ENCODE results near the gene CTBP2.

Gene CTBP2

DNA sequence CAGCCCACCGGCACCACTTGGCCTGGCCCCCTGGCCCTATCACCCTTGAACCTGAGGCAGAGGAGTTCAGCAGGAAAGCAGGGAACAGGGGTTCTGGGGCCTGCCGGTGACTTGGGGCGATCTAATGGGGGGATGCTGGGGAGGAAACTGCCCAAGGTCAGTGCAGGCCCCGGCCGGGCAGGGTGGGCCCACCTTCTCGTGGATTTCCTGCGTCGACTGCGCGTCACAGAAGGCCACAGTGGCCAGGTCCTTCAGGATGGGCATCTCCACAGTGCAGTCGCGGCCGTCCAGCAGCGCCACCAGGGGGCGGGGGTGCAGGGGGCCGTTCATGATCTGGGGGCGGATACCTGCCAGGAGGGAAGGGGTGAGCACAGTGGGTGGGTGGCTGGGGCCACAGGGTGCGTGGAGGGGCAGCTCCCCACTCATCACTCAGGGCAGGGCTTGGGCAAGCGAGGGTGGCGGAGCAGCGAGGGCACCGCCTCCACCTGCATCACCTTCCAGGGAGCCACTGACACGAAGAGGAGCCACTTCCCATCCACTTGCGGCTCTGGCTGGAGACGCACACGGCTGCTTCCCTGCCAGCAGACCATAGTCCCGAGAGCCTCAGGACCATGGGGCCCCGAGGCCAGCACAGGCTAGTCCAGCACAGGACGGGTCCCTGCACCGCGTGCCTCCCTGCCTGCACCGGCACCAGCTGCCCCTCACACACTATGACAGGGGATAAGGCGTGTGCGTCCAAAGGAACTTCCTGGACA, 157.0 kb downstream of the CTBP2 start:
- DNase-seq = no peak

GRCh38 chr10:125002423-125003145, 157.8 kb downstream of the CTBP2 start:
- DNase-seq = no peak

DNA sequence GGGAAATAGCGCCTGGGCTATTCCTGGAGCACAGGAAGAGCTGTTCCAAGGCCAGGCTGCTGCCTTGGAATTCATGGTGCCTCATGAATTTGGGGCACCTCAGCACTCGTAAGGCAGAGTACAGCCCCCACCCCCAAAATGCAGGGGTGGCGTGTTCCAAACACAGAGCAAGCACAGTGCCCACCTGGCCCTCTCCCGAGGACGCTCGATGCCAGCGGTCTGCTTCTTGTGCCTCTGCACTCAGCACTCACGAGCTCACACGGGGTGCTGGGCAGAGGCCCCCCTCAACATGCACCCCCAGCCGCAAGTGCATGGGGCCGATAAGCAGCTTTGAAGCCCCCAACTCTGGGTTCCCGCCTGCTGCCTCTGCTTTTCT, 158.3 kb downstream of the CTBP2 start:
- DNase-seq = no peak

DNA sequence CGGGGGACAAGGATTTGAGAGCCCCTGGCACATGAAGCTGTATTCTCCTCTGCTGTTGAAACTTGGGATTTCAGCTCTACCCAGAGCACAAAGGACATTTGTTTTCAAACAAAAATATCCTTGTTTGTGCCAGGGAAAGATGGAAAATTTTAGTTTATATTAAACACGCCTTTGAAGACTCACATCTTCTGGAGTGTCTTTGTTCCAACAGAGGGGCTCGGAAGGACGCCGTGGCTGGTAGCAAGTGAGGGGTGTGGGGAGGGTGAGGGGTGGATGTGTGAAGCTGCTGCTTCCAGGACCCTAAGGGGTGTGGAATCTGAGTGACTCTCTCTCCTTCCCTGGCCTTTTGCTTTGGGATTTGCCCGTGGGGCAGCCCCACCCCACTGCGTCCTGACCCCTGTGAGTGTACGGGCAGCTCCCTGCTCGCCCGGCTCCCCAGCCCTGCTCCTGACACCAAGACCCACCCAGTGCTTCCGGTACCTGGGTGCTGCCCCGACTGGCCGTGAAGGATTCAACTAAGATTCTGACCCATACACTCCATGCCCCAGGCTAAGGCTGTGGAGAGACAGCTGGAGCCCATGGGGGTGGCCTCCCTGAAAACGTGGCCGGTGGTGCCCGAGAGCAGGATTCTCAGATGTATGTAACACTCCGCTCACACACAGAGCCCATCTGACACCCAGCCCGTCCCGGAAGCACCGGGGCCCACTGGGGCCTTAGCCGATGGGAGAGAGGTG, 158.9 kb downstream of the CTBP2 start:
- no peak for DNase-seq

DNA sequence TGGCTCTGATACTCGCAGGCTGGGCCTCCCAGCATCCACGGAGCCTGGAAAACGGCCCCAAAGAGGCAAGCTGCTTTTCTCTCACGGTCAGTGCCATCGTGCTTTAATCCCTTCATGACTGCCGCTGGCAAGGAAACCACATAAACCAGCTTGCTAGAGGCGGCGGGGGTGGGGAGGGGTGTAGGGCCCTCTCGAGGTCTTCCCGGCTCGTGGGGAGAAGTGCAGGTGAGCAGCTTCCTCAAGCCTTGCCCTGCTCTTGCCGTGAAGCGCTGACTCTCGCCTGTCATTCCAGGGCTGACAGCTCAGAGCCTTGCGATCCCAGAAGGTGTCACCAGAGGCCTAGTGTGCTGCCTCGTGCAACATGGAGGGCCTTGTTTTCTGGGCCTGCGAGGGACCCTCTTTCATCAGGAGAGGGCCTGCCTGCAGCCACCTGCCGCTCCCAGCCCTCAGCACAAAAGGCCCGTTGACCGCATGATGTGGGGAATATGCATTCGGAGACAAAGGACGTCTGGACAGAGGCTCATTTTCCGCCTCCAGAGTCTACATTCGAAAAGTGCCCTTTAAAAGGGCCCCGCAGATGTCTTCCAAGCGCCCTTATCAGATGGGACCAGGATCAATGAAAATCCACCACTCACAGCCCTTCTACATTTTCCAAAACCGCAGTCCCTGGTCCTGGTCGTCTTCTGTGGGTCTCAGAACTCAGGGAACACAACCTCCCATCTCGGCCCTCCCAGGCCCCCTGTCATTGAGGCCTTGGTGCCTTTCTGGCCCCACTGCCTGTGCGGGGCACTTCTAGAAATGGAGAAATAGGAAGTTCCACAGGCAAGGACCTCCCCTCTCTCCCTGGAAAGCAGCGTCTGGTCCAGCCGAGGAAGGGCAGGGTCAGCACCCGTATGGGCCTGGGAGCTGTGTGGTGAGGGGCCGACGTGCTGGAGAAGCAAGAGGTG, 159.7 kb downstream of the CTBP2 start:
- DNase-seq = no peak

DNA sequence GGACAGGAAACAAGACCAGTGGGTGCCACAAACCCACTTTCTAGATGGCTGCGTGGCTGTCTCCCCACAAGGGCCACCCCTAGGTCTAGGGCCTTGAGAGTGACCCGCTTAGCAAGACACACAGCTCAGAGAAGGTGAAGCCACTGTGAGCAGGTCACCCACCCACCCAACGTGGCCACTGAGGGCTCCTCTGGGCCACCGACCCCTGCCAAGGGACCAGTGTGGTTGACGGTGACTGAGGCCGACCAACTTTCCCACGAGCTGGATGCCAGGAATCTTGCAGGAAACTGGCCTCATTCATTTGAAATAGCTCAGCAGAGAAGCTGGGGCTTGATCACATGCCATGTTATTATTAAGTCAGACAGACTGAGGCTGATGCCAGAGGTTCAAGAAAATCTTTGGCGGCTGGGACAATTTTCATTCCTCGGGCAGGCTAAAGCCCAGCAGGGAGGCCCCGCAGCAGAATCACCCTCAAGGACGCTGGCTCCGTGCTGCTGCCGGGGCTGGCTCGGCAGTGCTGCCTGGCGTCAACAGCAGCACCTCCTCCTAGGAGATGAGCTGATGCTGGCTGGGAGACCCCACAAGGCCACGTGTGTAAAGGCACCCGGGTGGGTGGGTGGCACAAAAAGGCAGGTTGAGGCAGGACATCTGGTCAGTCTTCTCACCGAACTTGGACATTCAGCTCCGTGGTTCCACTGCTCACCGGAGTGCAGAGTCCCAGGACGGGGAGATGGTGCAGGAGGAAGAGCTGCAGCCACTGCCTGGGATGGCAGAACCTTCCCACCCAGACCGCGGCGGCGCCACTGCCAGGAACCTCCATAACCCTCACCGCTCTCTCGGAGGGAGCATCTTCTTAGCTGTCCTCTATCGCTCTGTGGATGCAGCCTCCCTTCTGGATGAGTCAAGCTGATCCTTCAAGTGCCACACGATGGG, 160.7 kb downstream of the CTBP2 start:
- no peak for DNase-seq

DNA sequence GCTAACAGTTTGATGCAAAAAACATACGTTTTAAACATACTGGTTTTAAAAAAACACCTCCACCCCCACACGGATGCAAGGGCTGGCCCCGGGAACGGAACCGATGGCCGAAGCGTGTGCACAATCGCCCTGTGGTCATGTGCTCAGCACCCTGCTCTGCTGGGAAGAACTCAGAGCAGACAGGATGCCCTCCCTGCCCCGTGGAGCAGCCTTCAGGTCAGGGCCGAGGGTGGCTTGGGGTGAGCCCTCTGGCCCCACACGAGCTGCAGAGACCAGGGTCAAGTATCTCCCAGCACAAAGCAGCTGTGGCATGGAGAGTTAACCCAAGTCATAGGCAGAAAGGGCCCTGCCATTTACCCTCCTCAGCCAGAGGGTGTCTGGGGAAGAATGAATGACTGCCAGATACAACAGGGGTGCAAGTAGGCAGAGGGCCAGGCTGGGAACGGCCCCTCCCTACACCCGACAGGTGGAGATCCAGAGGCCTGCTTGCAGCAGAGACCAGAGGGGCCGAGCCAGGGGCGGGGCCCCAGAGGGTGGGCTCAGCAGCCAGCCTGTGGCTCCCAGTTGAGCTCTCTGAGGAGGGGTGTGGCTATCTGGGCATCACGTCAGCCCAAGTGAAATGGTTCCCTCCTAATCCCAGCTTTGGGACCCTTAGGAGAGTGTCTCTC, 161.6 kb downstream of the CTBP2 start:
- no peak for DNase-seq

- no peak for DNase-seq
Observed at GRCh38 chr10:124997771-124998623, 162.4 kb downstream of the CTBP2 start.

DNA sequence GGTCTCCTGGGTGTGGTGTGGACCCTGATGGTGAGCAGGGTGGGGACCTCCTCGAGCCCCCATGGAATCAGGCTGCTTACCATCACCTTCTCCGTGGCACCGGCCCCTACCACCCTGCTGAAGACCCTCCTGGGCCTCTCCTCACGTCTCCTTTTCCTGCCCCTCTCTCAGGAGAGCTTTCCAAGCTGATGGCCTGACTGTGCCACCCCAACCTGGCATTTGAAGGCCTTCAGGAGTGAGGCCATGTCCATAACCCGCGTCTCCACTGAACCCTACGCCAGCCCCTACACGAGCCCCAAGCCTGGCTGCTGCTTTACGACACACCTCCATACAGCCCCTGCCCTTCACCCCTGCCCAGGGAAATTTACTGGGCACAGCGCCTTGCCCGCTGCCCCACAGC, 163.1 kb downstream of the CTBP2 start:
- DNase-seq = no peak

- DNase-seq = no peak
Observed at GRCh38 chr10:124996854-124997215, 163.5 kb downstream of the CTBP2 start.

DNA sequence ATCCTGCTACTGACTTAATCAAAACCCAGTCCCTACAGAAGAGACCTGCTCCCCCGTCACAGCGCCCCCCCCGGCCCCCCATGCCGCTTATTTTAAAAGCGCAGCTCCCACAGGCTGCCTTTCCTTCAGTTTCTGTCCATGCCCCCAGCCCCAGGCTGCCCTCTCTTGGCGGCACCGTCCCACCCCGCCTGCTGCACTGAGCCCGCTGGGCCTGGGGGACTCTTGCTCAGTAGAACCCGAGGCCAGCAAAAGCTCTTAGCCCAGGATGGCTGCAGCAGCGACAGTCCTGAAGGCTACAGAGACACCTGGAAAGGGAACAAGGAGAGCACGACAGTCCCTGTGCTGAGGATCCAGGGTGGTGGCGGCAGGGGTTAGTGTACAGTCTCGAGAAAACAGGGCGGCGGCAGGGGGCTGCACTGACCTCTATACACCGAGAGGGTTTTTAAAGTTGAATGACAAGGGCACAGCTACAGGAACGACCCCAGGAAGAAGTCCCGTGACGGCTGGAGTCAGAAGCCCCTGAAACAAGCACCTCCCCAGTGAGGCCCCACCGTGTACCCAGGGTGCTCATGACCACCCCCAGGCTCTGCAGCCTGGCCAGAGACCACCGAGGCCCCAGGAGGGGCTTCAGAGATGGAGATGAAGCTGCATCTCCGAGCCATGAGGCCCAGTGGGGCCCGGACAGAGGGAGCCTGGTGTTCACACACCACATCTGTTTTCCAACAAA, 164.1 kb downstream of the CTBP2 start:
- no peak for DNase-seq

- DNase-seq = no peak
Observed at GRCh38 chr10:124995605-124996004, 164.8 kb downstream of the CTBP2 start.

DNA sequence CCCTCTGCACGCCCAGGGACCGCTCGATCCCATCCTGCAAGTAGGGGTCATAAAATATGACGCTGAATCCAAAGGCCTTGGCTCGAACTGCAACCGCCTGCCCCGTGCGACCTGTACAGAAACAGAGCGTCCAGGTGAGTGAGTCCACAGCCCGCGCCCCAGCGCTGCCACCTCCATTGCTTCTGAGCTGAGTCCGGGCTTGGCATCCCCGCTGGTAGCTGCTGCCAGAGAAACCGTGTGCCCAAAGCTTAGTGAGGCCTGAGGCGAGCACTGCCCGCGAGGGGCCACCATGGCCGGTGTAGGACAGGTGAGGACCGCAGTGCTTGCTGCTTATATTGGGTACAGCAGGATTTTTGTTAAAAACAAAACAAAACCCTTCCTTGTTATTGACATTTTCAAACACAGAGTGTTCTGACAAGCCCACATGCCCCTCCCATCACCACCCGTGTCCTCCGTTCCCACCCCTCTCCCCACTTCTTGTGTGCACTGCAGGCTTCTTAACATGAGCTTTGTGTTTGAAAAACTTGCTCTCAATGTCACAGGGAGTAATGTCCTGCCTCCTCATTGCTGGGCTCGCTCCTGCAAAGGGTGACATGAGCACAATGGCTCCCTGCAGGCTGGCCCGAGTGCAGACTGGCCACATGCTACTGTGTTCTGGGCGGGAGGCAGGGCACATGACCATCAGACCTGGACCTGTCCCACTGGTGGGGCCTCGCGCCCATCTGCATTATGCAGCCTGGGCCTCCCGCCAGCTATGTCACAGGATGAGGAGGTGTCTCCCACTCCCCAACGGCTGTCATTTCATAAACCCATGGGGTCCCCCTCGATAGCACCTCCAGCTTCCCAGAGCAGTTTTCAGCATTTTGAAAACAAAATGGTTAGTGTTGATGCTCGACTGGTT, 165.5 kb downstream of the CTBP2 start:
- no peak for DNase-seq

GRCh38 chr10:124993736-124994451, 166.5 kb downstream of the CTBP2 start:
- no peak for DNase-seq

DNA sequence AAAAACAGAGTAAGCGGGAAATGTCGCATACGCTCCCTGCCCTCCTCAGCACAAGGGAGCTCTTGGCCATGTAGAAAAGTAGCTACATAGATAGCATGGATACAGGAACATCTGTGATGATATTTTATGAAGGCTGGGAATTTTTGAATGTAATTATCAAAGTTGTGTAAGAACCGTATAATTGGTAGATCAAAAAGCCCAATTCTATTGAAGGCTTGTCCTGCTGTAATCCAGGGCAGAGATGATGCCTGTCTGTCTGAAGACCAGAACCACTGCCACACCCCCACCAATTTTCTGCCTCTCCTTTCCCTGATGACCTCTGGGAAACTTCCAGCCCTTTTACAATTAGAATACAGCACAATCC, 167.0 kb downstream of the CTBP2 start:
- DNase-seq = no peak

- DNase-seq = peak; percentile 27
Observed at GRCh38 chr10:124992462-124993344, 167.7 kb downstream of the CTBP2 start.

DNA sequence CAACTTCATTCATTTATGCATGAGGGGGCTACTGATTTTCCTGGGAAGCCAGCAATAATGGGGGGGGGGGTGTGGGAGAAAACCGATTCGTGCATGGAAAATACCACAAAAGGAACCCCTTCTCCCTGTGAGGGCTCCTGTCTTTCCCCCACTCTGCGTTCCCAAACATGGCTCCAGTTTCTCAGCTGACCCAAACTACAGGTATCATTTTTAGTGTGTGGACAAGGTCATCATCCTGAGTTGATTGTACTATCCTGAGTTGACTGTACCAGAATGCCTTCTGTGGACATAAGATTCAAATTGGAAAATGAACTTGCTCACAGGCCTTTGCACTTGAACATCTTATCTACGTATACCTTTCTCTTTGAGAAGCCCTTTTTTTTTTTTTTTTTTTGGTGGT, 168.5 kb downstream of the CTBP2 start:
- no peak for DNase-seq

Data from CD4-positive, alpha-beta T cell treated with Interleukin-10 for 1 hour (primary cell).